HCT116 (cell line): ENCODE results near the gene ANO3. TPM values are rescaled to one million over a fixed set of nuclear protein-coding genes. Genes with fewer than 3 reads are reported as not detected.

Experiments used
- ATAC-seq: fragments of 200-7000 bp; cut with Tn5 transposase; 2 replicates; pipeline ENCODE4 v1.9.1; 2020; ENCODE audit warnings: mild to moderate bottlenecking, moderate library complexity
- BruUV-seq: library from RNA; stranded (reverse); fragments of 400-500 nt; replicated peaks from 2 replicates; lab custom pipeline; 2021; lab: Mats Ljungman, UMichigan
- CTCF ChIA-PET: fragments of 300-600 bp; sonication (Branson Sonifier 250); formaldehyde crosslinking; loops from one replicate; lab custom pipeline; 2021; ENCODE audit warnings: antibody characterized with exemption; lab: Charles Lee
- POLR2A ChIA-PET: fragments of 300-600, 350-600 bp; sonication (Branson Sonifier 250); formaldehyde crosslinking; loops from one replicate; lab custom pipeline; 2021; ENCODE audit warnings: antibody characterized with exemption; lab: Charles Lee
- RAD21 ChIA-PET, 2 experiments: fragments of 300-600 bp; sonication (Branson Sonifier 250); formaldehyde crosslinking; loops; one replicate each; lab custom pipeline; 2023; ENCODE audit warnings: low total read pairs in 2 of 2; ENCODE audit not compliant: uncharacterized antibody in 2 of 2, unreplicated experiment in 2 of 2, low non-redundant PET in 1 of 2; lab: Charles Lee
- DNase-seq: peaks from one replicate; pipeline ENCODE4 v3.0.0-alpha.2; 2010; ENCODE audit warnings: low read depth, low spot score
- H2AFZ ChIP-seq: fragments of 200-600 bp; shearing (Covaris generic), sonication (generic); 2 replicates; pipeline ENCODE4 v1.6.1; 2017; ENCODE audit warnings: low read depth, mixed run types, mixed read lengths, antibody characterized with exemption, low read length; ENCODE audit not compliant: poor library complexity, severe bottlenecking
- H3K27ac ChIP-seq: 2 replicates; pipeline ENCODE4 v1.5.1; 2012; ENCODE audit warnings: low read depth, low read length
- H3K27me3 ChIP-seq: fragments of 200-600 bp; sonication (generic); 2 replicates; pipeline ENCODE4 v1.6.1; 2016; ENCODE audit warnings: mixed run types, low read length, mixed read lengths; ENCODE audit not compliant: insufficient read depth
- H3K36me3 ChIP-seq, 2 experiments: fragments of 200-500 bp in 1 of 2; fragments of 200-600 bp in 1 of 2; sonication (Bioruptor generic) in 1 of 2; sonication (generic) in 1 of 2; 2 replicates each; pipeline versions ENCODE4 v1.5.1 to v1.6.1; 2014 to 2016; ENCODE audit warnings: low read length in 2 of 2, inconsistent platforms in 1 of 2, mixed read lengths in 1 of 2, mixed run types in 1 of 2; ENCODE audit not compliant: insufficient read depth in 2 of 2, control insufficient read depth in 1 of 2
- H3K4me1 ChIP-seq, 2 experiments: fragments of 200-600 bp in 1 of 2; sonication (generic) in 1 of 2; 2 replicates each; pipeline versions ENCODE4 v1.5.1 to v1.6.1; 2012 to 2017; ENCODE audit warnings: low read length in 2 of 2, inconsistent platforms in 1 of 2, mild to moderate bottlenecking in 1 of 2, mixed read lengths in 1 of 2, mixed run types in 1 of 2, moderate library complexity in 1 of 2; ENCODE audit not compliant: insufficient read depth in 2 of 2, control insufficient read depth in 1 of 2
- H3K4me2 ChIP-seq: fragments of 200-600 bp; sonication (generic); 2 replicates; pipeline ENCODE4 v1.6.1; 2017; ENCODE audit warnings: mixed run types, low read length, mixed read lengths
- H3K4me3 ChIP-seq, 2 experiments: fragments of 200-600 bp in 1 of 2; sonication (generic) in 1 of 2; replicated peaks in 1 of 2; 2 replicates each; pipeline ENCODE4 v1.5.1; 2011 to 2016; ENCODE audit warnings: low read length in 2 of 2, control low read depth in 1 of 2, low read depth in 1 of 2, mild to moderate bottlenecking in 1 of 2, mixed read lengths in 1 of 2, mixed run types in 1 of 2
- H3K79me2 ChIP-seq: fragments of 200-600 bp; sonication (generic); 2 replicates; pipeline ENCODE4 v1.6.1; 2017; ENCODE audit warnings: mild to moderate bottlenecking, mixed run types, low read length, moderate library complexity, mixed read lengths; ENCODE audit not compliant: insufficient read depth
- H3K9ac ChIP-seq: fragments of 200-600 bp; sonication (generic); 2 replicates; pipeline ENCODE4 v1.6.1; 2016; ENCODE audit warnings: low read length, mixed read lengths
- H3K9me2 ChIP-seq: fragments of 200-600 bp; sonication (generic), shearing (Covaris generic); 2 replicates; pipeline ENCODE4 v1.6.1; 2017; ENCODE audit warnings: mixed run types, mild to moderate bottlenecking, moderate library complexity; ENCODE audit not compliant: insufficient read depth
- H3K9me3 ChIP-seq, 2 experiments: fragments of 200-500 bp in 1 of 2; fragments of 200-600 bp in 1 of 2; sonication (Bioruptor generic) in 1 of 2; sonication (generic) in 1 of 2; 2 replicates each; pipeline ENCODE4 v1.6.1; 2014 to 2017; ENCODE audit warnings: low read length in 2 of 2, mixed read lengths in 2 of 2, inconsistent platforms in 1 of 2, low read depth in 1 of 2, mild to moderate bottlenecking in 1 of 2, mixed run types in 1 of 2, moderate library complexity in 1 of 2; ENCODE audit not compliant: control insufficient read depth in 1 of 2, insufficient read depth in 1 of 2
- H4K20me1 ChIP-seq: fragments of 200-600 bp; sonication (generic), shearing (Covaris generic); 2 replicates; pipeline ENCODE4 v1.6.1; 2017; ENCODE audit warnings: mixed run types, mild to moderate bottlenecking, moderate library complexity; ENCODE audit not compliant: insufficient read depth
- CEBPB ChIP-seq: IDR thresholded peaks from 2 replicates; pipeline ENCODE4 v1.6.1; 2012; ENCODE audit warnings: low read depth
- ELF1 ChIP-seq: IDR thresholded peaks from 2 replicates; pipeline ENCODE4 v1.6.1; 2012; ENCODE audit warnings: low read depth, borderline replicate concordance
- EZH2phosphoT487 ChIP-seq: fragments of 200-600 bp; IDR thresholded peaks from 2 replicates; pipeline ENCODE4 v1.6.1; 2018; ENCODE audit warnings: antibody characterized with exemption, borderline replicate concordance
- JUND ChIP-seq: IDR thresholded peaks from 2 replicates; pipeline ENCODE4 v1.6.1; 2012
- POLR2A ChIP-seq: IDR thresholded peaks from 2 replicates; pipeline ENCODE4 v1.7.0; 2011; ENCODE audit warnings: borderline replicate concordance; ENCODE audit not compliant: insufficient read depth, insufficient read length; ENCODE audit errors: extremely low read depth
- RAD21 ChIP-seq: IDR thresholded peaks from 2 replicates; pipeline ENCODE4 v1.6.1; 2012; ENCODE audit warnings: low read depth, mild to moderate bottlenecking
- SP1 ChIP-seq: IDR thresholded peaks from 2 replicates; pipeline ENCODE4 v1.6.1; 2012; ENCODE audit warnings: low read depth
- intact Hi-C: fragments of 100-400 bp; cut with micrococcal nuclease; formaldehyde crosslinking; loops from 2 replicates; pipeline ENCODE4 v1.10.0; 2022
- total RNA-seq: library from RNA; stranded (reverse); gene quantifications from one replicate; pipeline ENCODE4 v1.2.1, GENCODE V29; 2021; ENCODE audit not compliant: unreplicated experiment
- TF ChIP-seq, protein P1 (sequence below): IDR thresholded peaks from 2 replicates; pipeline ENCODE4 v1.6.1; 2012
- TF ChIP-seq, protein P2 (sequence below): IDR thresholded peaks from 2 replicates; pipeline ENCODE4 v1.6.1; 2011; ENCODE audit warnings: mild to moderate bottlenecking, low read length, moderate library complexity; ENCODE audit not compliant: insufficient replicate concordance; ENCODE audit errors: extremely low read depth
- TF ChIP-seq, protein P3 (sequence below): IDR thresholded peaks from 2 replicates; pipeline ENCODE4 v1.6.1; 2012
- TF ChIP-seq, protein P4 (sequence below), 3 experiments: fragments of 200-600 bp in 1 of 3; sonication (generic) in 1 of 3; IDR thresholded peaks in 2 of 3; conservative IDR thresholded peaks in 1 of 3; 2 replicates each; pipeline ENCODE4 v1.5.1; 2012 to 2017; ENCODE audit warnings: low read depth in 2 of 3, low read length in 2 of 3, antibody characterized with exemption in 1 of 3, borderline replicate concordance in 1 of 3, control low read depth in 1 of 3, mild to moderate bottlenecking in 1 of 3, mixed read lengths in 1 of 3, mixed run types in 1 of 3, moderate library complexity in 1 of 3; ENCODE audit not compliant: insufficient read depth in 1 of 3

The ANO3 gene
- total RNA-seq, 1 experiment from 2014 or later: not detected

DNA sequence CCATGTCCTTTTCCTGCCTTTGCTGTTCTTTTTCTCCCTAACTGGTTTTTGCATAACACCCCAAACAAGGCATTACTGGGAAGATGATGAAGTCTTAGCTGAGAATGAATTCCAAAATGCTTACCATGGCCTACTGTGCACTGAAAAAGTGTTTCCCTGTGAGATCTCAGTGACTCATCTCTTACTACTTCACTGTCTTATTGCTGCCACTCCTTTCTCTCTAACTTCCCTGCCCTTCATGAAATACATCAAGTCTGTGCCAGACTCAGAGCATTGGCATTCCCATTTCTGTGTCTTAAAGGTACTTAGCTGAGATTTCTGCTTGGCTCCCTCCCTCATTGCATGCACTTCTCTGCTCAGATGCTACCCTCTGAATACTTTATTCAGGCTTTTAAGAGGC, 289.2 kb downstream of the ANO3 start:
- POLR2A ChIA-PET: no interaction called here
- TF ChIP-seq JUND (no peak), CEBPB (no peak), POLR2A (no peak), ELF1 (no peak), RAD21 (no peak), SP1 (no peak), EZH2phosphoT487 (no peak)
- TF ChIP-seq, protein P1, sequence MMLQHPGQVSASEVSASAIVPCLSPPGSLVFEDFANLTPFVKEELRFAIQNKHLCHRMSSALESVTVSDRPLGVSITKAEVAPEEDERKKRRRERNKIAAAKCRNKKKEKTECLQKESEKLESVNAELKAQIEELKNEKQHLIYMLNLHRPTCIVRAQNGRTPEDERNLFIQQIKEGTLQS: no peak
- TF ChIP-seq, protein P2, sequence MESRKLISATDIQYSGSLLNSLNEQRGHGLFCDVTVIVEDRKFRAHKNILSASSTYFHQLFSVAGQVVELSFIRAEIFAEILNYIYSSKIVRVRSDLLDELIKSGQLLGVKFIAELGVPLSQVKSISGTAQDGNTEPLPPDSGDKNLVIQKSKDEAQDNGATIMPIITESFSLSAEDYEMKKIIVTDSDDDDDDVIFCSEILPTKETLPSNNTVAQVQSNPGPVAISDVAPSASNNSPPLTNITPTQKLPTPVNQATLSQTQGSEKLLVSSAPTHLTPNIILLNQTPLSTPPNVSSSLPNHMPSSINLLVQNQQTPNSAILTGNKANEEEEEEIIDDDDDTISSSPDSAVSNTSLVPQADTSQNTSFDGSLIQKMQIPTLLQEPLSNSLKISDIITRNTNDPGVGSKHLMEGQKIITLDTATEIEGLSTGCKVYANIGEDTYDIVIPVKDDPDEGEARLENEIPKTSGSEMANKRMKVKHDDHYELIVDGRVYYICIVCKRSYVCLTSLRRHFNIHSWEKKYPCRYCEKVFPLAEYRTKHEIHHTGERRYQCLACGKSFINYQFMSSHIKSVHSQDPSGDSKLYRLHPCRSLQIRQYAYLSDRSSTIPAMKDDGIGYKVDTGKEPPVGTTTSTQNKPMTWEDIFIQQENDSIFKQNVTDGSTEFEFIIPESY: no peak
- TF ChIP-seq, protein P3, sequence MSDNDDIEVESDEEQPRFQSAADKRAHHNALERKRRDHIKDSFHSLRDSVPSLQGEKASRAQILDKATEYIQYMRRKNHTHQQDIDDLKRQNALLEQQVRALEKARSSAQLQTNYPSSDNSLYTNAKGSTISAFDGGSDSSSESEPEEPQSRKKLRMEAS: no peak
- TF ChIP-seq, protein P4, sequence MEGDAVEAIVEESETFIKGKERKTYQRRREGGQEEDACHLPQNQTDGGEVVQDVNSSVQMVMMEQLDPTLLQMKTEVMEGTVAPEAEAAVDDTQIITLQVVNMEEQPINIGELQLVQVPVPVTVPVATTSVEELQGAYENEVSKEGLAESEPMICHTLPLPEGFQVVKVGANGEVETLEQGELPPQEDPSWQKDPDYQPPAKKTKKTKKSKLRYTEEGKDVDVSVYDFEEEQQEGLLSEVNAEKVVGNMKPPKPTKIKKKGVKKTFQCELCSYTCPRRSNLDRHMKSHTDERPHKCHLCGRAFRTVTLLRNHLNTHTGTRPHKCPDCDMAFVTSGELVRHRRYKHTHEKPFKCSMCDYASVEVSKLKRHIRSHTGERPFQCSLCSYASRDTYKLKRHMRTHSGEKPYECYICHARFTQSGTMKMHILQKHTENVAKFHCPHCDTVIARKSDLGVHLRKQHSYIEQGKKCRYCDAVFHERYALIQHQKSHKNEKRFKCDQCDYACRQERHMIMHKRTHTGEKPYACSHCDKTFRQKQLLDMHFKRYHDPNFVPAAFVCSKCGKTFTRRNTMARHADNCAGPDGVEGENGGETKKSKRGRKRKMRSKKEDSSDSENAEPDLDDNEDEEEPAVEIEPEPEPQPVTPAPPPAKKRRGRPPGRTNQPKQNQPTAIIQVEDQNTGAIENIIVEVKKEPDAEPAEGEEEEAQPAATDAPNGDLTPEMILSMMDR (IDR thresholded peaks at IDR 0.05 in 2 of 3, conservative IDR thresholded peaks at IDR 0.05 in 1 of 3; ENCODE audit: borderline replicate concordance in 1 of 3, insufficient read depth in 1 of 3, low read depth in 2 of 3, low read length in 2 of 3): no peak
- RAD21 ChIA-PET: no interaction called here
- H3K27me3 ChIP-seq: no peaks in the 10 kb centered on the region
- H3K9ac ChIP-seq: no peak overlapping the region
- no peaks in the 10 kb centered on the region for H3K36me3 ChIP-seq
- no peaks in the 10 kb centered on the region for H3K4me1 ChIP-seq
- CTCF ChIA-PET: no interaction called here
- no peak overlapping the region for H3K4me3 ChIP-seq
- intact Hi-C loops: no loop called here
- H2AFZ ChIP-seq: no peak overlapping the region
- no peaks in the 10 kb centered on the region for H3K9me3 ChIP-seq
- no TSS peak for BruUV-seq
- no peak for ATAC-seq
- no peaks in the 10 kb centered on the region for H3K9me2 ChIP-seq
- no peak overlapping the region for H3K27ac ChIP-seq
- DNase-seq: no peak
- H3K79me2 ChIP-seq: no peaks in the 10 kb centered on the region
- no peak overlapping the region for H3K4me2 ChIP-seq
- H4K20me1 ChIP-seq: no peaks in the 10 kb centered on the region
